ENCODE data around the gene SYNPO.

SYNPO gene

GRCh38 chr5:150607105-150607504, 33.4 kb upstream of the SYNPO start:
- Histone ChIP-seq H2BK120ac (ENCODE audit: insufficient read depth, low read length, poor library complexity) (no peak overlapping the region), H3K4me1 (ENCODE audit: control insufficient read depth in 1 of 2, insufficient read depth in 2 of 2, low read length in 2 of 2) (peaks cover 2 to 4% of the 10 kb centered on the region in 2 experiments), H3K4ac (ENCODE audit: low read depth, low read length) (no peak overlapping the region), H3K4me2 (ENCODE audit: low read length) (no peak overlapping the region), H4K12ac (ENCODE audit: low read depth, low read length) (no peak overlapping the region), H3K27me3 (ENCODE audit: insufficient read depth, low read length) (no peaks in the 10 kb centered on the region), H2BK5ac (ENCODE audit: low read depth, low read length, poor library complexity) (no peak overlapping the region), H3K18ac (ENCODE audit: low read length) (no peak overlapping the region), H4K8ac (ENCODE audit: low read depth, low read length) (no peak overlapping the region), H4K91ac (ENCODE audit: low read depth, low read length) (no peak overlapping the region), H3K23ac (ENCODE audit: low read length) (no peak overlapping the region), H3K79me1 (ENCODE audit: low read length) (no peaks in the 10 kb centered on the region), H3K4me3 (ENCODE audit: low read depth, low read length) (no peak overlapping the region), H3K36me3 (ENCODE audit: control insufficient read depth in 1 of 2, insufficient read depth in 2 of 2, low read length in 2 of 2) (no peaks in the 10 kb centered on the region), H2BK12ac (ENCODE audit: low read length) (no peak overlapping the region), H3K9me3 (ENCODE audit: insufficient read depth, low read depth, low read length) (no peaks in the 10 kb centered on the region), H3K27ac (ENCODE audit: low read depth, low read length) (no peak overlapping the region), H3K9ac (ENCODE audit: low read length) (no peak overlapping the region), H2AFZ (ENCODE audit: insufficient read depth, low read length, poor library complexity) (no peak overlapping the region), H3K14ac (ENCODE audit: low read length) (no peak overlapping the region), H2AK5ac (ENCODE audit: low read length) (no peak overlapping the region), H3K79me2 (ENCODE audit: control insufficient read depth, insufficient read depth, low read length, poor library complexity) (peaks cover 2% of the 10 kb centered on the region)
- no peak for DNase-seq
- WGBS (ENCODE audit: extremely low coverage, insufficient coverage, insufficient read length), result no CpG with 5 or more reads among the region's 6 CpGs

GRCh38 chr5:150607991-150608390, 32.5 kb upstream of the SYNPO start:
- H2BK5ac ChIP-seq (ENCODE audit: low read depth, low read length, poor library complexity), result no peak overlapping the region
- H3K4ac ChIP-seq (ENCODE audit: low read depth, low read length), result no peak overlapping the region
- peaks cover 2 to 4% of the 10 kb centered on the region in 2 experiments for H3K4me1 ChIP-seq (ENCODE audit: control insufficient read depth in 1 of 2, insufficient read depth in 2 of 2, low read length in 2 of 2)
- no peaks in the 10 kb centered on the region for H3K9me3 ChIP-seq (ENCODE audit: insufficient read depth, low read depth, low read length)
- H3K27me3 ChIP-seq (ENCODE audit: insufficient read depth, low read length), result no peaks in the 10 kb centered on the region
- H4K8ac ChIP-seq (ENCODE audit: low read depth, low read length), result no peak overlapping the region
- H3K23ac ChIP-seq (ENCODE audit: low read length), result no peak overlapping the region
- no peak overlapping the region for H3K18ac ChIP-seq (ENCODE audit: low read length)
- H3K4me3 ChIP-seq (ENCODE audit: low read depth, low read length), result no peak overlapping the region
- H3K79me1 ChIP-seq (ENCODE audit: low read length), result no peaks in the 10 kb centered on the region
- no peak overlapping the region for H3K4me2 ChIP-seq (ENCODE audit: low read length)
- H2AFZ ChIP-seq (ENCODE audit: insufficient read depth, low read length, poor library complexity), result no peak overlapping the region
- H2BK12ac ChIP-seq (ENCODE audit: low read length), result no peak overlapping the region
- H4K12ac ChIP-seq (ENCODE audit: low read depth, low read length), result no peak overlapping the region
- no peak overlapping the region for H4K91ac ChIP-seq (ENCODE audit: low read depth, low read length)
- H3K36me3 ChIP-seq (ENCODE audit: control insufficient read depth in 1 of 2, insufficient read depth in 2 of 2, low read length in 2 of 2), result no peaks in the 10 kb centered on the region
- no CpG with 5 or more reads among the region's 4 CpGs for WGBS (ENCODE audit: extremely low coverage, insufficient coverage, insufficient read length)
- DNase-seq, result no peak
- no peak overlapping the region for H2AK5ac ChIP-seq (ENCODE audit: low read length)
- H3K79me2 ChIP-seq (ENCODE audit: control insufficient read depth, insufficient read depth, low read length, poor library complexity), result peaks cover 2% of the 10 kb centered on the region
- no peak overlapping the region for H2BK120ac ChIP-seq (ENCODE audit: insufficient read depth, low read length, poor library complexity)
- H3K27ac ChIP-seq (ENCODE audit: low read depth, low read length), result no peak overlapping the region
- H3K14ac ChIP-seq (ENCODE audit: low read length), result no peak overlapping the region
- no peak overlapping the region for H3K9ac ChIP-seq (ENCODE audit: low read length)

- H4K91ac ChIP-seq (ENCODE audit: low read depth, low read length), result no peak overlapping the region
- H3K27me3 ChIP-seq (ENCODE audit: insufficient read depth, low read length), result no peaks in the 10 kb centered on the region
- H4K12ac ChIP-seq (ENCODE audit: low read depth, low read length), result no peak overlapping the region
- no peak for DNase-seq
- H3K36me3 ChIP-seq (ENCODE audit: control insufficient read depth in 1 of 2, insufficient read depth in 2 of 2, low read length in 2 of 2), result no peaks in the 10 kb centered on the region
- peaks cover 2% of the 10 kb centered on the region for H3K79me2 ChIP-seq (ENCODE audit: control insufficient read depth, insufficient read depth, low read length, poor library complexity)
- H2AK5ac ChIP-seq (ENCODE audit: low read length), result no peak overlapping the region
- no peak overlapping the region for H3K4ac ChIP-seq (ENCODE audit: low read depth, low read length)
- H3K4me2 ChIP-seq (ENCODE audit: low read length), result no peak overlapping the region
- no peak overlapping the region for H3K18ac ChIP-seq (ENCODE audit: low read length)
- H3K4me3 ChIP-seq (ENCODE audit: low read depth, low read length), result no peak overlapping the region
- H3K14ac ChIP-seq (ENCODE audit: low read length), result no peak overlapping the region
- no peak overlapping the region for H2BK12ac ChIP-seq (ENCODE audit: low read length)
- no peak overlapping the region for H3K9ac ChIP-seq (ENCODE audit: low read length)
- H2BK5ac ChIP-seq (ENCODE audit: low read depth, low read length, poor library complexity), result no peak overlapping the region
- no peaks in the 10 kb centered on the region for H3K9me3 ChIP-seq (ENCODE audit: insufficient read depth, low read depth, low read length)
- no peak overlapping the region for H3K23ac ChIP-seq (ENCODE audit: low read length)
- H2BK120ac ChIP-seq (ENCODE audit: insufficient read depth, low read length, poor library complexity), result no peak overlapping the region
- H3K4me1 ChIP-seq (ENCODE audit: control insufficient read depth in 1 of 2, insufficient read depth in 2 of 2, low read length in 2 of 2), result peaks cover 2 to 4% of the 10 kb centered on the region in 2 experiments
- no peaks in the 10 kb centered on the region for H3K79me1 ChIP-seq (ENCODE audit: low read length)
- no peak overlapping the region for H2AFZ ChIP-seq (ENCODE audit: insufficient read depth, low read length, poor library complexity)
- no peak overlapping the region for H3K27ac ChIP-seq (ENCODE audit: low read depth, low read length)
- no peak overlapping the region for H4K8ac ChIP-seq (ENCODE audit: low read depth, low read length)
- WGBS (ENCODE audit: extremely low coverage, insufficient coverage, insufficient read length), result no CpG with 5 or more reads among the region's 5 CpGs
Measured at GRCh38 chr5:150608991-150609390, 31.5 kb upstream of the SYNPO start.

GRCh38 chr5:150609843-150610584, 30.4 kb upstream of the SYNPO start:
- Histone ChIP-seq H2BK120ac (ENCODE audit: insufficient read depth, low read length, poor library complexity) (peak overlapping the region; percentile 10), H3K4me2 (ENCODE audit: low read length) (no peak overlapping the region), H2AK5ac (ENCODE audit: low read length) (no peak overlapping the region), H3K4me3 (ENCODE audit: low read depth, low read length) (no peak overlapping the region), H3K4me1 (ENCODE audit: control insufficient read depth in 1 of 2, insufficient read depth in 2 of 2, low read length in 2 of 2) (peaks cover 2 to 3% of the 10 kb centered on the region in 2 experiments), H3K27ac (ENCODE audit: low read depth, low read length) (no peak overlapping the region), H3K18ac (ENCODE audit: low read length) (no peak overlapping the region), H4K8ac (ENCODE audit: low read depth, low read length) (no peak overlapping the region), H2BK12ac (ENCODE audit: low read length) (peak overlapping the region; percentile 51), H4K91ac (ENCODE audit: low read depth, low read length) (no peak overlapping the region), H3K4ac (ENCODE audit: low read depth, low read length) (no peak overlapping the region), H3K79me1 (ENCODE audit: low read length) (no peaks in the 10 kb centered on the region), H3K79me2 (ENCODE audit: control insufficient read depth, insufficient read depth, low read length, poor library complexity) (peaks cover 2% of the 10 kb centered on the region), H2BK5ac (ENCODE audit: low read depth, low read length, poor library complexity) (no peak overlapping the region), H3K9ac (ENCODE audit: low read length) (no peak overlapping the region), H3K14ac (ENCODE audit: low read length) (no peak overlapping the region), H4K12ac (ENCODE audit: low read depth, low read length) (no peak overlapping the region), H3K9me3 (ENCODE audit: insufficient read depth, low read depth, low read length) (no peaks in the 10 kb centered on the region), H2AFZ (ENCODE audit: insufficient read depth, low read length, poor library complexity) (no peak overlapping the region), H3K23ac (ENCODE audit: low read length) (no peak overlapping the region), H3K27me3 (ENCODE audit: insufficient read depth, low read length) (no peaks in the 10 kb centered on the region), H3K36me3 (ENCODE audit: control insufficient read depth in 1 of 2, insufficient read depth in 2 of 2, low read length in 2 of 2) (no peaks in the 10 kb centered on the region)
- WGBS (ENCODE audit: extremely low coverage, insufficient coverage, insufficient read length), result no CpG with 5 or more reads among the region's 7 CpGs
- no peak for DNase-seq

All from trophoblast cell (in vitro differentiated cells and primary cell).